BE2C (cell line): ENCODE results near the gene FBN1.

Source experiments
- DNase-seq: peaks from one replicate; pipeline ENCODE4 v3.0.0-alpha.2; 2020
- H3K27me3 ChIP-seq: fragments of 250-450 bp; sonication (Bioruptor Pico); 2 replicates; pipeline ENCODE4 v1.5.1; 2020; ENCODE audit warnings: mild to moderate bottlenecking
- H3K36me3 ChIP-seq: fragments of 250-450 bp; sonication (Bioruptor Pico); 2 replicates; pipeline ENCODE4 v1.5.1; 2020; ENCODE audit warnings: mild to moderate bottlenecking
- H3K4me1 ChIP-seq: fragments of 250-450 bp; sonication (Bioruptor Pico); 2 replicates; pipeline ENCODE4 v1.5.1; 2020
- H3K4me3 ChIP-seq: 2 replicates; pipeline ENCODE4 v1.5.1; 2011; ENCODE audit warnings: low read depth, low read length
- H3K9me3 ChIP-seq: fragments of 250-450 bp; sonication (Bioruptor Pico); 2 replicates; pipeline ENCODE4 v1.5.1; 2020
- TF ChIP-seq, protein P1 (sequence below): IDR thresholded peaks from 2 replicates; pipeline ENCODE4 v1.5.1; 2012; ENCODE audit warnings: mild to moderate bottlenecking, low read depth, low read length

Gene FBN1

DNA sequence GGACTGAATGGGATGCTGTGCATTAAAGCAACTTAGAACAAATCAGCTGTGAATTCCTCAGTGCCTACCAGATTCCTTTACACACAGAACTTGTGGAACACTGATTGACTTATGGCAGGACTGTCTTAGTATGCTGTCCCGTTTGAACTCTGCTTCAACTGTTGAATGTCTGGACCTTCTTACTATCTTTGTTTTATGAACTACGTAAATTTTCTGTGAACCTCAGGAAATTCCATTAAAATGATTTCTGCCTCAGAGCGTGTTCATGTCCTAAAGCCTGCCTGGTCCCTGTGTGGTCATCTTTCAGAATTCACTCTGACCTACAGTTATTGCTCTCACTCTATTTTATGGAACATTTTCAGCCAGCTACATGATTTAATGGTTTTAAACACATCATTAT is 29.4 kb upstream of the FBN1 start:
- TF ChIP-seq, protein P1, sequence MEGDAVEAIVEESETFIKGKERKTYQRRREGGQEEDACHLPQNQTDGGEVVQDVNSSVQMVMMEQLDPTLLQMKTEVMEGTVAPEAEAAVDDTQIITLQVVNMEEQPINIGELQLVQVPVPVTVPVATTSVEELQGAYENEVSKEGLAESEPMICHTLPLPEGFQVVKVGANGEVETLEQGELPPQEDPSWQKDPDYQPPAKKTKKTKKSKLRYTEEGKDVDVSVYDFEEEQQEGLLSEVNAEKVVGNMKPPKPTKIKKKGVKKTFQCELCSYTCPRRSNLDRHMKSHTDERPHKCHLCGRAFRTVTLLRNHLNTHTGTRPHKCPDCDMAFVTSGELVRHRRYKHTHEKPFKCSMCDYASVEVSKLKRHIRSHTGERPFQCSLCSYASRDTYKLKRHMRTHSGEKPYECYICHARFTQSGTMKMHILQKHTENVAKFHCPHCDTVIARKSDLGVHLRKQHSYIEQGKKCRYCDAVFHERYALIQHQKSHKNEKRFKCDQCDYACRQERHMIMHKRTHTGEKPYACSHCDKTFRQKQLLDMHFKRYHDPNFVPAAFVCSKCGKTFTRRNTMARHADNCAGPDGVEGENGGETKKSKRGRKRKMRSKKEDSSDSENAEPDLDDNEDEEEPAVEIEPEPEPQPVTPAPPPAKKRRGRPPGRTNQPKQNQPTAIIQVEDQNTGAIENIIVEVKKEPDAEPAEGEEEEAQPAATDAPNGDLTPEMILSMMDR, result no peak
- Histone ChIP-seq H3K36me3 (no peaks in the 10 kb centered on the region), H3K4me3 (no peak overlapping the region), H3K27me3 (no peaks in the 10 kb centered on the region), H3K9me3 (no peaks in the 10 kb centered on the region), H3K4me1 (no peaks in the 10 kb centered on the region)
- DNase-seq, result no peak

DNA sequence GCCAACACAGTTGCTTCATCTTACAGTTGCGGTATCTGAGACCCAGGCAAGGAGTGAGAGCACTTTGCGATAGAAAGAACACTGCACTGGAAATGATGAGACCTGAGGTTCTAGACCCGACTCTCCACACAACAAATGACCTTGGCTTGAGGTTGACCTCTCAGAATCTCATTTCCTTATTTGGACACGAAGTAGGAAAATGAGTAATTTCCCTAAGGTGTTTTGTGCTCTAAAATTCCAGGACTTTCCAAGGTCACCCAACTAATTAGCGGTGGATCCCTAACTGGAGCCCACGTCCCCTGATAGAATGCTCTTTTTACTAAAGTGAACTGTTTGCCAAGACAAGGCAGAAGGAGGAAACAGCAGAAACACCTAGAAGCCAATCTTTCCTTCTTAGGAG is 26.7 kb upstream of the FBN1 start:
- H3K9me3 ChIP-seq, result no peaks in the 10 kb centered on the region
- no peak overlapping the region for H3K4me3 ChIP-seq
- TF ChIP-seq, protein P1, result no peak
- H3K4me1 ChIP-seq, result no peaks in the 10 kb centered on the region
- H3K27me3 ChIP-seq, result no peaks in the 10 kb centered on the region
- H3K36me3 ChIP-seq, result no peaks in the 10 kb centered on the region
- no peak for DNase-seq

DNA sequence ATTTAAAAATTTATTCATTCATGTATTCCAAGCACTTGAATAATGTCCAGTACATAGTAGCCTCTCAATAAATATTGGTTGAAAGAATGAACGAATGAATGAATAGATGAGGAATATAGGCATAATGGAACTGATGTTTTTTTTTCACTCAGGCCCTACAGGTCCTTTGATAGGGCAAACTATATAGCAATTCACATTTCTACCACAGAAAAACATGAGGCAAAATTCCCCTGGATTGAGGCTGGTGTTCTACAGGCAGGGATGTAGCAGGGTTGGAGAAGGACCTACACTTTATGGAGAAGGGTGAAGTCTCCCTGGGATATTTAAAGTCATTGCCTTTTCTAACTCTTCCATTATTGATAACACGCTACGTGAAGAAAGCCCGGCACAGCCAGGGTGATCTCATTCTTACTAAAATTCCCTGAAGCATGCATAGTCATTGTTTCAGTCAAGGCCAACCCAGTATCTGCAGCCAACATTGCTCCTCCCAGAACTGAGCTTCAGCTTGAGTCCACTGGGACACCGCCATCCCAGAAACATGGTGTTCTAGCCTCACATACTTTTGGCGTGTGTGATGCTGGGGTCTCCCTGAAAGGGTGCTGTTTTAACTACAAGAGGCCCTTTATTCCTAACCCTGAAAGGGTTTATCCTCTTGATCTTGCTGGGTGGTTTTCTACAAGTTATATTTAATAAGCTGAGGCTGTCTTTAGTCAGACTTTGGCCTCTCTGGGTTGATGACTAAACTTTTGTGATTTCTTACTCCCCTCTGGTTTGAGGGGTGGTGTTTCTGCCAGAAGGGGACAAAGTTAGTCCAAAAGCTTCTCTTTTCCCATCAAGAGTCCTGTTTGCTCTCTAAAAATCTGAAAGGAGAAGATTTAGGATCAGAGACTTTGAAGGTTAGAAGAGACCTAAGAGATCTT is 25.9 kb upstream of the FBN1 start:
- DNase-seq, result no peak
- no peaks in the 10 kb centered on the region for H3K9me3 ChIP-seq
- H3K36me3 ChIP-seq, result no peaks in the 10 kb centered on the region
- H3K4me1 ChIP-seq, result no peaks in the 10 kb centered on the region
- no peaks in the 10 kb centered on the region for H3K27me3 ChIP-seq
- TF ChIP-seq, protein P1, result no peak
- no peak overlapping the region for H3K4me3 ChIP-seq

DNA sequence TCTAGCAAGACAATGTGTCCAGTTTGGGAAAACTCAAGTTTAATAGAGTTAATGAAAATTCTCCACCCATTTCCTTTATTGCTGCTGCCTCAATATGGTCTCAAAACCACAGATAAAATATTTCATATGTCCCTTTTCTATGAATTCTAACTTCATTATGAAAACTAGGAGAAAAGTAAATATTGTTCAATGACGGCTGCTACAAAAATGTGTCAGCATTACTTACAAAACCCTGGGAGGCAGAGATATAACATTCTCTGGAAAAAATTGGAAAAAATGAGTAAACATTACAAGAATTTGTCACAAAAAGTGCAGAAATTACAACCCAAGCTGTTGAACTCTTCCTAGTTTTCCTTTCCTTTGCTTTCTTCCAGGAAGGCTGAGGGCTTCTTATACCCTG is 22.2 kb upstream of the FBN1 start:
- Histone ChIP-seq H3K27me3 (no peaks in the 10 kb centered on the region), H3K4me3 (no peak overlapping the region), H3K4me1 (no peaks in the 10 kb centered on the region), H3K9me3 (no peaks in the 10 kb centered on the region), H3K36me3 (no peaks in the 10 kb centered on the region)
- TF ChIP-seq, protein P1, result no peak
- no peak for DNase-seq

DNA sequence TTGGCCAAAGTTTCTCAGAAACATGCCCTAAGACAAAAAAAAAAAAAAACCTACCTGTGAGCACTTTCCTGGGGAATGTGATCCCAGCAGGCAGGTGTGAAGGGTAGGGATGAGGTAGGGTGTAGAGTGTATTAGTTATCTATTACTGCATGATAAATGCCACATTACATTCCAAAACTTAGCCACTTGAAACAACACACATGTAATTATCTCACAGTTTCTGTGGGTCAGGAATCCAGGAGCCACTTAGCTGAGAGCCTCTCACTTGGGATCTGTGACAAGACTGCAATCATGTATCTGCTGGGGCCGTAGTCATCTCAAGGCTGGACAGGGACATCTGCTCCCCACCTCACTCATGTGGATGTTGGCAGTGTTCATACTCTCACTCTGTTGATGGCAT is 18.9 kb upstream of the FBN1 start:
- Histone ChIP-seq H3K4me1 (no peaks in the 10 kb centered on the region), H3K36me3 (no peaks in the 10 kb centered on the region), H3K9me3 (no peaks in the 10 kb centered on the region), H3K4me3 (no peak overlapping the region), H3K27me3 (no peaks in the 10 kb centered on the region)
- TF ChIP-seq, protein P1, result no peak
- DNase-seq, result no peak

DNA sequence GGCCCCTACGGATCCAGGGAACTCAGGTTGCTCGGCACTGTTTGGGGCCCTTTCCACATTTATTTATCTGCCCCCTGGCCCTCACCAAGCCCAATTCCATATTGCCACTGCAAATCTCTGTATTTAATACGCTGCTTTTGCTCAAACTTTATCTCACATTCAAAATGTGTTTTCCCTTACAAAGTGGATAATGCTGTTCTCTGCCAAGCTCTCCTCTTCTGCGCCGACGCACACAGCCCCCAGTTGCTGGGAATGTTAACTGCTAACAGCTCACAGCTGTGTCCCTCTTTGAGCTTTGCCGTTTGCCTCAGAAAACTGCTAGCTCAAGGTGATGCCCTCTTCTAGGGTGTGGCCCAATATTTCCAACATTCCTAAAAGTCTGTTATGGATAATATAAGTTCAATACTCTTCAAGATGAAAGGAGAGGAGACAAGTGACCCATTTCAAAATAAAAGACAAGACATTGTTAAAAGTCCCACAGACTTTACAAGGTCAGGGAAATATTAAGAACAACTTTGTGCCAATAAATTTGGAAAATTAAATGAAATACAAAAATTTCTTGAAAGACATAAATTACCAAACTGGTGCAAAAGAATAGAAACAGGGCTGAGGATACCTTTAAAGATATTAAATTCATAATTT is 12.6 kb upstream of the FBN1 start:
- Histone ChIP-seq H3K36me3 (no peaks in the 10 kb centered on the region), H3K4me1 (no peaks in the 10 kb centered on the region), H3K4me3 (no peak overlapping the region), H3K9me3 (no peaks in the 10 kb centered on the region), H3K27me3 (no peaks in the 10 kb centered on the region)
- DNase-seq, result no peak
- TF ChIP-seq, protein P1, result no peak
